ENCODE results near the gene RANBP1.

RANBP1 gene

GRCh38 chr22:20174785-20175596 is 59.1 kb downstream of the RANBP1 start:
- no peak for DNase-seq

- DNase-seq: no peak
Observed at GRCh38 chr22:20175597-20175900, 59.6 kb downstream of the RANBP1 start.

DNA sequence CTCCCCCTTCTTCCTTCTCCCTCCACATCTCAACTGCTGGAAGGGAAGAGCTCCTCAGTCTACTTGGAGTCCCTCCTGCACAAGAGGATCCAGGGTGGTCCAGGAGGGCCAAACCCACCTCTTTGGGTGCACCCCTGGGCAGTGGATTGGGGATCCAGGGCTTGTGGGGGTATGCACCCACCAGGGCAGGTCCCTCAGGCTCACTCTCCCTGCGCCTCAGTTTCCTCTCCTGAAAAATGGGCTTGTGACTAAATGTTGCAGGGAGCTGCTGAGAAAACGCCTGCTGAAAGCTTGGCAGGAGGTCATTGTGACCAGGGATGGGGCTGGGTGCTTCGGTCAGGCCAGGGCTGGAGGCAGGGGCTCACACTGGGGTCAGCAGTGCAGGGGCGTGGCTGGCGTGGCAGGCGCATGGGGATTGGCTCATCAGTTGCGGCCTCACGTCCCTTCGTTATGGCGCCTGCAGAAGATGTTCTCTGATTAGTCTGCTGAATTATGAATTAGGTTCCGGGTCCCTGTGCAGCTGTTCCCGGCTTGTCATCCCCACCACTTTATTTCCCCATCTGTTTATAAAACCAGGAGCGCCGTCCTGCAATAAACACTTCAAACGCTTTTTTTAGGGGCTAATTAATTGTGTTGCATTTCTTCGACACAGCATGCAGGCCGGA is 60.6 kb downstream of the RANBP1 start:
- DNase-seq: no peak
